Urinary bladder (tissue), 4 donors: ENCODE data around the gene IRGC. TPM values are rescaled to one million over a fixed set of nuclear protein-coding genes. Genes with fewer than 3 reads are reported as not detected.

ENCODE experiments used
- DNase-seq: peaks from one replicate; pipeline ENCODE4 v3.0.0-alpha.2; 2015; ENCODE audit errors: extremely low spot score
- H3K27ac ChIP-seq: one replicate; pipeline ENCODE4 v1.5.1; 2013; ENCODE audit warnings: low read depth, mild to moderate bottlenecking, moderate library complexity
- H3K36me3 ChIP-seq: one replicate; pipeline ENCODE4 v1.6.1; 2013; ENCODE audit warnings: mild to moderate bottlenecking, moderate library complexity; ENCODE audit not compliant: insufficient read depth
- H3K4me1 ChIP-seq: one replicate; pipeline ENCODE4 v1.6.1; 2013; ENCODE audit warnings: mild to moderate bottlenecking, moderate library complexity; ENCODE audit not compliant: insufficient read depth
- H3K4me3 ChIP-seq: one replicate; pipeline ENCODE4 v1.5.1; 2013; ENCODE audit warnings: low read depth, low read length
- WGBS: extraction: QIAGEN DNeasy Blood & Tissue Kit; methylation state at CpG from one replicate; pipeline ENCODE4 v1.1.7; 2013; 5-methylcytosine and 5-hydroxymethylcytosine counted together
- polyA plus RNA-seq: library from polyadenylated mRNA; stranded (reverse); fragments of 200-250 nt; gene quantifications from one replicate; pipeline ENCODE4 v1.2.3, GENCODE V29; 2013
- total RNA-seq: library from RNA; depleted of rRNA; stranded (reverse); fragments of >200 nt; gene quantifications from one replicate; pipeline ENCODE4 v1.2.3, GENCODE V29; 2014
- donor health status: healthy with polysubstance abuse.
- donor health status: healthy.

The IRGC gene
- total and polyA plus RNA-seq, 2 donors = not detected

GRCh38 chr19:43682824-43683661 lies 32.8 kb upstream of the IRGC start:
- DNase-seq = no peak
- no peak overlapping the region for H3K4me3 ChIP-seq
- 62% methylated on average over 11 of the region's 11 CpGs for WGBS
- H3K36me3 ChIP-seq = no peaks in the 10 kb centered on the region
- H3K4me1 ChIP-seq = no peaks in the 10 kb centered on the region
- no peak overlapping the region for H3K27ac ChIP-seq

GRCh38 chr19:43683905-43684304 lies 32.0 kb upstream of the IRGC start:
- no peak for DNase-seq
- no peak overlapping the region for H3K4me3 ChIP-seq
- WGBS = 39% methylated on average over 2 of the region's 2 CpGs
- H3K36me3 ChIP-seq = no peaks in the 10 kb centered on the region
- no peaks in the 10 kb centered on the region for H3K4me1 ChIP-seq
- no peak overlapping the region for H3K27ac ChIP-seq

GRCh38 chr19:43684326-43684725 lies 31.6 kb upstream of the IRGC start:
- Histone ChIP-seq H3K4me3 (no peak overlapping the region), H3K36me3 (no peaks in the 10 kb centered on the region), H3K27ac (no peak overlapping the region), H3K4me1 (no peaks in the 10 kb centered on the region)
- WGBS = 87% methylated on average over 1 of the region's 1 CpG
- no peak for DNase-seq

- Histone ChIP-seq H3K4me1 (no peaks in the 10 kb centered on the region), H3K4me3 (no peak overlapping the region), H3K27ac (no peak overlapping the region), H3K36me3 (no peaks in the 10 kb centered on the region)
- DNase-seq = no peak
- 60% methylated on average over 1 of the region's 1 CpG for WGBS
Measured at GRCh38 chr19:43687660-43687997, 28.2 kb upstream of the IRGC start.

- no peak for DNase-seq
- WGBS = 77% methylated on average over 10 of the region's 10 CpGs
- Histone ChIP-seq H3K4me3 (no peak overlapping the region), H3K36me3 (no peaks in the 10 kb centered on the region), H3K27ac (no peak overlapping the region), H3K4me1 (no peaks in the 10 kb centered on the region)
Measured at GRCh38 chr19:43688059-43688701, 27.7 kb upstream of the IRGC start.

- Histone ChIP-seq H3K4me3 (no peak overlapping the region), H3K36me3 (no peaks in the 10 kb centered on the region), H3K27ac (no peak overlapping the region), H3K4me1 (no peaks in the 10 kb centered on the region)
- no peak for DNase-seq
- WGBS = 51% methylated on average over 3 of the region's 3 CpGs
Measured at GRCh38 chr19:43690444-43690843, 25.4 kb upstream of the IRGC start.

- H3K27ac ChIP-seq = no peak overlapping the region
- no peaks in the 10 kb centered on the region for H3K4me1 ChIP-seq
- no peak overlapping the region for H3K4me3 ChIP-seq
- no peak for DNase-seq
- no peaks in the 10 kb centered on the region for H3K36me3 ChIP-seq
- WGBS = 90% methylated on average over 3 of the region's 3 CpGs
Measured at GRCh38 chr19:43690890-43691289, 25.0 kb upstream of the IRGC start.

- Histone ChIP-seq H3K4me3 (no peak overlapping the region), H3K36me3 (no peaks in the 10 kb centered on the region), H3K4me1 (no peaks in the 10 kb centered on the region), H3K27ac (no peak overlapping the region)
- DNase-seq = no peak
- 94% methylated on average over 5 of the region's 5 CpGs for WGBS
Measured at GRCh38 chr19:43691755-43692154, 24.1 kb upstream of the IRGC start.

GRCh38 chr19:43692385-43692784 lies 23.5 kb upstream of the IRGC start:
- 80% methylated on average over 2 of the region's 2 CpGs for WGBS

GRCh38 chr19:43692877-43693276 lies 23.0 kb upstream of the IRGC start:
- 79% methylated on average over 4 of the region's 4 CpGs for WGBS
- Histone ChIP-seq H3K4me3 (no peak overlapping the region), H3K4me1 (no peaks in the 10 kb centered on the region), H3K27ac (no peak overlapping the region), H3K36me3 (no peaks in the 10 kb centered on the region)
- no peak for DNase-seq

More at GRCh38 chr19:43692385-43692784, 23.5 kb upstream of the IRGC start:
- H3K27ac ChIP-seq = no peak overlapping the region
- H3K4me3 ChIP-seq = no peak overlapping the region
- DNase-seq = no peak
- H3K36me3 ChIP-seq = no peaks in the 10 kb centered on the region
- no peaks in the 10 kb centered on the region for H3K4me1 ChIP-seq

GRCh38 chr19:43694553-43694952 lies 21.3 kb upstream of the IRGC start:
- no peaks in the 10 kb centered on the region for H3K4me1 ChIP-seq
- WGBS = 66% methylated on average over 5 of the region's 5 CpGs
- no peak overlapping the region for H3K27ac ChIP-seq
- no peak overlapping the region for H3K4me3 ChIP-seq
- no peaks in the 10 kb centered on the region for H3K36me3 ChIP-seq
- no peak for DNase-seq

- WGBS = 79% methylated on average over 6 of the region's 6 CpGs
- no peaks in the 10 kb centered on the region for H3K36me3 ChIP-seq
Measured at GRCh38 chr19:43695985-43696704, 19.7 kb upstream of the IRGC start.

GRCh38 chr19:43697295-43697694 lies 18.6 kb upstream of the IRGC start:
- Histone ChIP-seq H3K4me1 (no peaks in the 10 kb centered on the region), H3K4me3 (no peak overlapping the region), H3K36me3 (no peaks in the 10 kb centered on the region), H3K27ac (no peak overlapping the region)
- 78% methylated on average over 5 of the region's 5 CpGs for WGBS
- DNase-seq = no peak

More at GRCh38 chr19:43695985-43696704, 19.7 kb upstream of the IRGC start:
- DNase-seq = no peak
- Histone ChIP-seq H3K4me3 (no peak overlapping the region), H3K4me1 (no peaks in the 10 kb centered on the region), H3K27ac (no peak overlapping the region)
